SK-N-MC (cell line): ENCODE data around the gene TARBP2.

Experiments
- EZH2 ChIP-seq: fragments of 200-600 bp; sonication (generic); IDR thresholded peaks from one replicate; pipeline ENCODE4 v1.6.1; 2017; ENCODE audit warnings: antibody characterized with exemption
- FOXP2 ChIP-seq: optimal IDR thresholded peaks from 2 replicates; pipeline ENCODE3; 2011; ENCODE audit warnings: mild to moderate bottlenecking, moderate library complexity; ENCODE audit not compliant: insufficient read depth; ENCODE audit errors: extremely low read length, control extremely low read depth
- POLR2AphosphoS5 ChIP-seq: IDR thresholded peaks from 2 replicates; pipeline ENCODE4 v1.6.1; 2012; ENCODE audit warnings: mild to moderate bottlenecking, low read depth, low read length, borderline replicate concordance

DNA sequence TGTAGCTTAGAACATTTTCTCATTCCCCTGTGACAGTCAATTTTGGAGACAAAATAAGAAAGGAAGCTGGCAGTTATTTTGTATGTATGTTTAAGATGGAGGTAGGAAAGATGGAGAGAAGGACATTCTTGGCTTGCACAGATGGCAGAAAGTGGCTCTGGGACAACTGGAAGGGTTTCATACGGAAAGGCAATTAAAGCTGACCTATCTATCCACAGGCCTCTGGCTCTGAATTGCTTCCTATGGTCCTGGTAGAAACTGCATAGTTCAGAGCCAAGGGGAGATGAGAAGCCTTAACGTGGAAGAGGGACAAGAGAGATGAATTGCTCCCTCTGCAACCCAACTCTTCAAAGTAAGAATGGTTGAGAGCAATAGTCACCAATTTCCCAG, 14.2 kb downstream of the TARBP2 start:
- TF ChIP-seq EZH2 (no peak), POLR2AphosphoS5 (no peak), FOXP2 (no peak)
